ENCODE data around the gene LRBA. TPM values are rescaled to one million over a fixed set of nuclear protein-coding genes. Genes with fewer than 3 reads are reported as not detected.
"Not testable (repeated sequence)": the region's sequence is repeated elsewhere in the genome, so short reads cannot be mapped to it uniquely, and the experiment has no call there.

The LRBA gene
- total and polyA plus RNA-seq, 8 donors: 43.3 to 62.5 (median 52.3) TPM

DNA sequence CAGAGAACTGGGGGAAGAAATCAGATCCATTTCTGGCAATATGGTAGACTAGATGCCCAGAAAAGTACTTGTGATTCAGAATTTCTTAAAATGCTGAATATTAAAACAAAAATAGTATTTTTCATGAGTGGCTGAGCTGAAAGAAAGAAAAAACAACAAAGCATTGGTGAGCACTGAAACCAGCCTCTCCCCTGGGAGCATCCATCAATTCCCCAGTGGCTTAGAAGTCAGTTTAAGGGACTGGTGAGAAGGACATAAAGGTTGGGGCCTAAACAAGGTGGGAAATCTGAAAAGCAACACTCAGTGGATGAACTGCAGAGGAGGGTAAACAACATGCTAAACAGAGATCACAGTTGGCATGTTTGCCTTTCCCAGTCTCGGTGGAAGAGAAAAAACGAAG, 20.4 kb downstream of the LRBA start:
- no peaks in the 10 kb centered on the region for H3K36me3 ChIP-seq
- H3K4me3 ChIP-seq: no peak overlapping the region
- ATAC-seq (no peak), DNase-seq (no peak)
- intact Hi-C loops (cut with DNase I): no loop called here
- H3K4me1 ChIP-seq: peaks cover 0 to 4% of the 10 kb centered on the region in 2 donors
- TF ChIP-seq, protein P1, sequence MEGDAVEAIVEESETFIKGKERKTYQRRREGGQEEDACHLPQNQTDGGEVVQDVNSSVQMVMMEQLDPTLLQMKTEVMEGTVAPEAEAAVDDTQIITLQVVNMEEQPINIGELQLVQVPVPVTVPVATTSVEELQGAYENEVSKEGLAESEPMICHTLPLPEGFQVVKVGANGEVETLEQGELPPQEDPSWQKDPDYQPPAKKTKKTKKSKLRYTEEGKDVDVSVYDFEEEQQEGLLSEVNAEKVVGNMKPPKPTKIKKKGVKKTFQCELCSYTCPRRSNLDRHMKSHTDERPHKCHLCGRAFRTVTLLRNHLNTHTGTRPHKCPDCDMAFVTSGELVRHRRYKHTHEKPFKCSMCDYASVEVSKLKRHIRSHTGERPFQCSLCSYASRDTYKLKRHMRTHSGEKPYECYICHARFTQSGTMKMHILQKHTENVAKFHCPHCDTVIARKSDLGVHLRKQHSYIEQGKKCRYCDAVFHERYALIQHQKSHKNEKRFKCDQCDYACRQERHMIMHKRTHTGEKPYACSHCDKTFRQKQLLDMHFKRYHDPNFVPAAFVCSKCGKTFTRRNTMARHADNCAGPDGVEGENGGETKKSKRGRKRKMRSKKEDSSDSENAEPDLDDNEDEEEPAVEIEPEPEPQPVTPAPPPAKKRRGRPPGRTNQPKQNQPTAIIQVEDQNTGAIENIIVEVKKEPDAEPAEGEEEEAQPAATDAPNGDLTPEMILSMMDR (IDR thresholded peaks at IDR 0.05): no peak
- H3K27ac ChIP-seq: no peak overlapping the region
- H3K9me3 ChIP-seq: no peaks in the 10 kb centered on the region
- H3K27me3 ChIP-seq: no peaks in the 10 kb centered on the region

DNA sequence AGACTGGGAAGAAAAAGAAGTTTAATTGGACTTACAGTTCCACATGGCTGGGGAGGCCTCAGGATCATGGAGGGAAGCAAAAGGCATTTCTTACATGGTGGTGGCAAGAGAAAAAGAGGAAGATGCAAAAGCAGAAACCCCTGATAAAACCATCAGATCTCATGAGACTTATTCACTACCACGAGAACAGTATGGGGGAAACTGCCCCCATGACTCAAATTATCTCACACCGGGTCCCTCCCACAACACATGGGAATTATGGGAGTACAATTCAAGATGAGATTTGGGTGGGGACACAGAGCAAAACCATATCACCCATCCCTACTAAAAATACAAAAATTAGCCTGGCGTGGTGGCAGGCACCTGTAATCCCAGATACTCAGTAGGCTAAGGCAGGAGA, 21.5 kb downstream of the LRBA start:
- H3K27me3 ChIP-seq; H3K4me3 ChIP-seq; ATAC-seq; H3K9me3 ChIP-seq; H3K27ac ChIP-seq; H3K4me1 ChIP-seq; H3K36me3 ChIP-seq; DNase-seq; intact Hi-C loops (cut with DNase I): not testable (repeated sequence)

DNA sequence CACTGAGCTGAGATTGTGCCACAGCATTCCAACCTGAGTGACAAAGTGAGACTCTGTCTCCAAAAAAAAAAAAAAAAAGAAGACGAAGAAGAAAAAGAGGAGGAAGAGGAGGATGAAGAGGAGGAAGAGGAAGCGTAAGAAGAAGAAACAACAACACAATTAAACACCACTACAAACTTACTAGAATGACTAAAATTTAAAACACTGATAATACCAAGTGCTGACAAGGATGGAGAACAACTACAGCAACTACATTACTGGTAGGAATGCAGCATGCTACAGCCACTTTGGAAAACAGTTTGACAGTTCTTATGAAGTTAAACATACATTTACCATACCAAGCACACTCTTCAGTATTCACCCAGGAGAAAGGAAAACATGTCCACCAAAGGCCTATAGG, 24.1 kb downstream of the LRBA start:
- TF ChIP-seq, protein P1 (IDR thresholded peaks at IDR 0.05): no peak
- intact Hi-C loops (cut with DNase I): no loop called here
- Histone ChIP-seq H3K27me3 (no peaks in the 10 kb centered on the region), H3K4me3 (no peak overlapping the region), H3K27ac (no peak overlapping the region), H3K4me1 (no peaks in the 10 kb centered on the region), H3K36me3 (no peaks in the 10 kb centered on the region), H3K9me3 (no peaks in the 10 kb centered on the region)
- DNase-seq (no peak), ATAC-seq (no peak)

DNA sequence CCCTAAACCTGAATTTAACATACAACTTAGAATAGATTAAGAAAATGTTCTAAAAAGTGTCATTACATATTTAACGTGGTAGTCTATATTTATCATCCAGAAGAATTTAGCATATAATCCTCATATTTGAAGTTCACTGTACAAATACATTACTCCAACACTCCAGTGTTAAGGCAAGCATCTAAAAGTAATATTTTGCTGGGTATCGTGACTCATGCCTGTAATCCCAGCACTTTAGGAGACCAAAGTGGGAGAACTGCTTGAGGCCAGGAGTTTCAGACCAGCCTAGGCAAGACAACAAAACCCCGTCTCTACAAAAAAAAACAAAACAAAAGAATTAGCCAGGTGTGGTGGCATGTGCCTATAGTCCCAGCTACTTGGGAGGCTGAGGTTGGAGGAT, 24.8 kb downstream of the LRBA start:
- Histone ChIP-seq H3K27ac (no peak overlapping the region), H3K27me3 (no peaks in the 10 kb centered on the region), H3K4me1 (no peaks in the 10 kb centered on the region), H3K36me3 (no peaks in the 10 kb centered on the region), H3K4me3 (no peak overlapping the region), H3K9me3 (no peaks in the 10 kb centered on the region)
- no peak for DNase-seq
- intact Hi-C loops (cut with DNase I): no loop called here
- TF ChIP-seq, protein P1 (IDR thresholded peaks at IDR 0.05): no peak
- ATAC-seq: peak; percentile 63

DNA sequence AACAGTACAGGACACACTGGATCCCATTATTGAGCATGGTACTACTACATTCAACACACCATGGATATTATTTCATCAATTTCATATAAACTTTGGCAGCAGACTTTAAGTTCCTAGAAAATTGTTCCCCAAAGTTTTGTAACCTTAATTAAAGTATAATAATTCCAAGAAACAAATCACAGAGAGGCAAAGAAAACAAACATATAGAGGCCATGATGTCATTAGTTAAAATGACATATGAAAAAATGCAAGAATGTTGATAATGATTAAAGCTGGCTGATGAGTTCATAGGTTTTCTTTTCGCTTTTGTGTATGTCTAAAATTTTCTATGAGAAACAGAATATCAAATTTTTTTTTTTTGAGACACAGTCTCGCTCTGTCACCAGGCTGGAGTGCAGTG, 26.8 kb downstream of the LRBA start:
- no peaks in the 10 kb centered on the region for H3K27me3 ChIP-seq
- ATAC-seq: no peak
- H3K27ac ChIP-seq: no peak overlapping the region
- H3K36me3 ChIP-seq: no peaks in the 10 kb centered on the region
- no peaks in the 10 kb centered on the region for H3K4me1 ChIP-seq
- intact Hi-C loops (cut with DNase I): no loop called here
- TF ChIP-seq, protein P1 (IDR thresholded peaks at IDR 0.05): no peak
- no peaks in the 10 kb centered on the region for H3K9me3 ChIP-seq
- no peak overlapping the region for H3K4me3 ChIP-seq
- DNase-seq: no peak

DNA sequence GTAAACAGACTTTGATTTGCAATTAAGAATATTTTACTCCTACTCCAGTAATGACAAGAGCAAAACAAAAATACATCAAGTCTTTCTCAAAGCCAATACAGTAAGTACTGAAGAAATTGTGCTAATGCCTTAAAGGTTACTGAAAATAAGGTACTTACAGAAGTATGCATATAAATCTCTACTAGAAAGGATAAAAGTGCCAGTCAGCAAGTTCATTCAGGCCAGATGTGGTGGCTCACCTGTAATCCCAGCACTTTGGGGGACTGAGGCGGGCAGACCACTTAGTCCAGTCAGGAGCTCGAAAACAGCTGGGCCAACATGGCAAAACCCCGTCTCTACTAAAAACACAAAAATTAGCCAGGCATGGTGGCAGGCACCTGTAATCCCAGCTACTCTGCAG, 27.9 kb downstream of the LRBA start:
- TF ChIP-seq, protein P1 (IDR thresholded peaks at IDR 0.05): no peak
- Histone ChIP-seq H3K36me3 (no peaks in the 10 kb centered on the region), H3K4me1 (no peaks in the 10 kb centered on the region), H3K27ac (no peak overlapping the region), H3K9me3 (no peaks in the 10 kb centered on the region), H3K4me3 (no peak overlapping the region), H3K27me3 (no peaks in the 10 kb centered on the region)
- intact Hi-C loops (cut with DNase I): no loop called here
- no peak for ATAC-seq
- DNase-seq: no peak
